DMS53 treated with DMSO at 0.1 percent for 48 hours (cell line): ENCODE results near the gene HOXB6.

Source experiments
- DNase-seq: peaks from one replicate; lab custom pipeline; 2025; ENCODE audit not compliant: unreplicated experiment; lab: John Stamatoyannopoulos, UW

HOXB6 gene

GRCh38 chr17:48555258-48556228 is 49.2 kb downstream of the HOXB6 start:
- DNase-seq = no peak

GRCh38 chr17:48554412-48555257 is 50.2 kb downstream of the HOXB6 start:
- no peak for DNase-seq

DNA sequence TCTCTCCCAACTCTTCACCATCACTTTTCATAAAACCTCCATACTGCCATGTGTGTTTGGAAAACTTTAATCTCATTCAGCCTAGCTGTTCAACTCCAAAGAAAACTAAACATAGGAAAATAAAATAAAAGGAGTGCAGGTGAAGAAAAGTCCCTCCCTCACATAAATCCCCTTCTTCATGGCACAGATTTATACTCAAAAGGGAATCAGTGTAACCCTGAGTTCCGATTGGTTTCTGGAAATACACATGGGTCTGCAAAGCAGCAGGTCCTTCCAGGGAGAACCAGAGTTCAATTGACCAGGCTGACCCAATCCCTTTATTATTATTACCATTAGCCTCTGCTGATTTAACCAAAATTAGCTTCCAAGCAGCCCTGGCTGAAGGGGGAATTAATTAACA is 51.0 kb downstream of the HOXB6 start:
- no peak for DNase-seq

GRCh38 chr17:48553190-48553547 is 51.6 kb downstream of the HOXB6 start:
- DNase-seq = no peak

- DNase-seq = no peak
Measured at GRCh38 chr17:48552466-48553189, 52.2 kb downstream of the HOXB6 start.

GRCh38 chr17:48551596-48552465 is 53.0 kb downstream of the HOXB6 start:
- no peak for DNase-seq

GRCh38 chr17:48551214-48551555 is 53.6 kb downstream of the HOXB6 start:
- DNase-seq = no peak

GRCh38 chr17:48550502-48551213 is 54.1 kb downstream of the HOXB6 start:
- DNase-seq = no peak

- no peak for DNase-seq
Measured at GRCh38 chr17:48549914-48550501, 54.8 kb downstream of the HOXB6 start.

- DNase-seq = no peak
Measured at GRCh38 chr17:48549281-48549630, 55.5 kb downstream of the HOXB6 start.

- DNase-seq = no peak
Measured at GRCh38 chr17:48548523-48549280, 56.1 kb downstream of the HOXB6 start.

DNA sequence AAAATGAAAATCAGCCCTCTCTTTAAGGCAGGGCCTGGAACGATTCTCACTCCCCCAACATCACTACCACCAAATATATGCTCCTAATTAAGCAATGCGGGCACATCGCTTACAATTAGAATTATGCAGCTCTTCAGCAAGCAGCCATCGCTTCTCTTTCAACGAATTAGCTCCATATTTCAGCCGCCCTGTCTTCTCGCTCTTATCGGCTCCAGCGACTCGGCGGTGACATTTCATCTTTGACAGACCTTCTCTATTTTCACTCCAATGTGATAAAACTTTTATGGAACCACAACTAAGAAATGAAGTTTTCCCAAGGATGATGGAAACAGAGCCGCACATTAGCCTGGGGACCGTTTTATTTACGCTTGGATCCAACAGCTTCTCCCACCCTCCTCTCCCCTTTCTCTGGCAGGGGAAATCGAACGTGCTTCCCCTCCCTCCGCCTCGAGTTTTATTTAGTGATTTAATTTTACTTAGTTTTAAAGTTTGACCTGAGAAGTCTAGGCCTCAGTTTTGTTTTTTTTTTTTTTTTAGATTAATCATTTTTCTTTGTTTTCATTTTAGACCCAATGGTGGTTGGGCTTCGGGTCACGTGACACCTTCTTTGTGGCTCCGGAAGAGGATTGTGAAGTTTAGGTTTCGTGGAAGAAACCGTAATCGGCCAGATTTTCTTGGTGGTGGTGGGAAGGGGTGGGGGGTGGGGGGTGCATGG is 56.8 kb downstream of the HOXB6 start:
- no peak for DNase-seq

GRCh38 chr17:48546924-48547807 is 57.6 kb downstream of the HOXB6 start:
- DNase-seq = no peak

GRCh38 chr17:48546137-48546923 is 58.5 kb downstream of the HOXB6 start:
- no peak for DNase-seq
